Activated naive CD4-positive, alpha-beta T cell treated with Interleukin-2 at 50 U/mL for 16 hours (primary cell): ENCODE data around the gene TBCK.
"Not testable (repeated sequence)": the region's sequence is repeated elsewhere in the genome, so short reads cannot be mapped to it uniquely, and the experiment has no call there.

ENCODE experiments used
- DNase-seq: peaks from one replicate; pipeline ENCODE4 v3.0.0-alpha.2; 2020

Gene TBCK

DNA sequence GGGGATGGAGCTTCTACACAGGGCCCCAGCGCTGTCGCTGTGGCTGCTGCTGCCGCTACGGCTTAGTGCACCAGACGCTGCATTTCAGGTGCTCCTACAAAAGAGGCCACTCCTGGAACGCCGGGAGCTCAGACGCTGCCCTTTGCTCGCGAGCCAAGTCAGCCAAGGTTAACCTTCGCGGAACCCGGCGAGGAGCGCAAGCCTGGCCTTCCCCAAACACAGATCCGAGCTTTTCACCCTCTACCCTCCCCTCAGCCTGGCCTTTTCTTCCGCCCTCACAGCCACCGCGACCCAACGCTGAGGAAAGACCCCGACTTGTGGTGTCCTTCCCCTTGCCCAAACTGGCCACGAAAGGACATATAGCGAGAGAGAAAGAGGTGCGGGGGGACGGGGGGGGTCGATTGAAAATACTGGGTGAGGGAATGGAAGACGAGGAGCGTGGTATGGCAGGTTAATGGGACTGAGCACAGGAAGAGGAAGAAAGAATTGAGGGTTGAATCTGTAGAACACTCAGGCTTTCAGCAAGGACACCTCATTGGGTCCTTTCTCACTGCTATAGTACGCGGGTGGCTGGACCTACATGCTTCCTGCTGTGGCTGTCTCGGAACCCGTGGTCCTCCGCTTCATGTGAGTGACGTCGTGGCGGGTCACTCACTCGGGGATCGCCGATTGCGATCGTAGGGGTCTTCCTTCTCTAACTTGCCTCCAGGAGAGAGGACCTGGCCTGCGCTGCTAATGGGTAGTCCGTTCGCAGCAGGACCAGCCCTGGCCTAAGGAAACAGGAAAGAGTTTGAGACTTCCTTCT lies at the start of gene TBCK, which contains the start of gene AIMP1:
TSS of gene TBCK (minus strand) at position 242 of the 805 bp plus-strand sequence. CDS start 7,249 bp downstream, outside the sequence.
TSS of gene AIMP1 (plus strand) at position 583 of the 805 bp plus-strand sequence. CDS start 8,460 bp downstream, outside the sequence.
- DNase-seq: peak; percentile 89

DNA sequence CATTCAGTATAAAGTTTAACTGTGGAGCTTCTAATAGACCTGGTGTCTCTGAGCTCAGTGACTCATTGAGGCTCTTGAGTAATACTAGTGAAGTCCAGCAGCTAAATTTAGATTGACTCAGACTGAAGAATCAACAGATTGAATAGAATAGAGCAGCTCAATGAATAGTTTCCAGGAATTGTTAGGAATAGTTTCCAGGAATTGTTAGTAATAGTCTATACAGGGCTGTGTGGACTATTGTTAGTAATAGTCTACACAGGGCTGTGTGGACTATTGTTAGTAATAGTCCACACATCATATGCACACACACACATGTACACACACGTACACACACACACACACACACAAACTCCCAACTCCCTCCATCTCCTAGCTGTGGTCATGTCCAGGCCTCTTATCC lies 49.6 kb upstream of the TBCK start:
- DNase-seq: no peak

DNA sequence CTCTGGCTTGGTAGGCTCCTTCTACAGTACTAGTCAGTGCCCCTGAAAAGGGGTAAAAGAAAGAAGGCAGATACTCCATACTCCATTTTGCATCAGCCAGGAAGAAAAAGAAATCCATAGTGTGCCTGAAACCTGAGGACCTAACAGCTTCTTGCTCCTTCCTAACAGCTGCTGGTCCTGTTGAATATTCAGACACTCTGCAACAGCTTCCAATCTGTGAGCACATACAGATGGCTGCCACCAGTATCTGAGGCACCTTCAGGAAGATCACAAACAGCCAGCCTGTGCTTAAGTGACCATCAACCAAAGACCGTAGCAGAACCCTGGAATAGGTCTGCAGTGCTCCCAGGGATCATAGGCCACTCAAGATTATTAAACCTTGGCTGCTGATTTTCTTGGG lies 48.3 kb upstream of the TBCK start:
- no peak for DNase-seq

DNA sequence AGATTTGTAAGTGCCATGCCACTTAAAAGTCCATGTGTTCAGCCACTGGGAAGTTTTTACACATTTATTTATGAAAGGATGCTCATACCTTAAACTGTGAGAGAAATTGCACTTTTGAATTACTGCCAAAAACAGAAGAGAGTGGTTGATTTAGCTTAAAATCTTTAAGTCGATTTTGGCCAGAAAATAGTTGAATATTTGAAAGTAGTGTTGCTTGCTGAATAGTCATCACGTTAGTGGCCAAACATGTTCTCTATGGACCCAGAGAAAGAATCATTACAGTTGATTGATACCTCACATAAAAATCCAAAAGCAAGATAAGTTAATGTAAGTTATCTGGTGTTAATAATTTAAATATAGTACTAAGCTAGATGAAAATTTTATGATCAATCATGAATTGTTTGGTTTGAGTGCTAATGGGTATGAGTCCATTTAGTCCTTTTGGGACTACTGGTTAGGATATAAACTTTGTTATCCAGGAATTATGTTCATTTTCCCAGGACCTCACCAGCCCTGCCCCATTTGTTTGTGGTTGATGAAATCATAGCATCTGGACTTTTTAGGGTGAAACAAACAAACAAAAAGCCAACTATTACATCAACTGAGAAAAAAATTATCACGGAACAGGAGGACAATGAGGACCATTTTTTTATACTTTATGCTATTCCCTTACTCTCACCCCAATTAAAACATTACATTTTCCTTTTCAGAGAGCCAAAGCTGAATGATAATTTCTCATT lies 46.2 kb upstream of the TBCK start:
- no peak for DNase-seq

DNA sequence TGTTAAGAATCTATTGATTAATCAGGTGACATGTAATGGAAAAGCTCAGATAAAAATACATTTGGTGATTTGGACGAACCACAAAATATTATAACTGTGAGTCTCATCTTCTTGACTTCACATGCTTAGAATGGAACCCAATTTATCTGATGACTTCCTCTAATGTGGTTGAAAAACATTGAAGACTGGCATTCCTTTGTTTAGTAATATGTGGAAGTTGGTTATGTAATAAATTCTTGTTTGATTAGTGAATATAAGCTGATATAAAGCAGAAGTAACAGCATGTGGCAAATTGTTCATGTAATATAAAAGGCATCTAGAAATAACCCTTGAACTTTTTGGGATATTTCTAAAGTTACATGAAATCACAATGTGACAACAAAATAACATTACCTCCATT lies 42.9 kb upstream of the TBCK start:
- no peak for DNase-seq

DNA sequence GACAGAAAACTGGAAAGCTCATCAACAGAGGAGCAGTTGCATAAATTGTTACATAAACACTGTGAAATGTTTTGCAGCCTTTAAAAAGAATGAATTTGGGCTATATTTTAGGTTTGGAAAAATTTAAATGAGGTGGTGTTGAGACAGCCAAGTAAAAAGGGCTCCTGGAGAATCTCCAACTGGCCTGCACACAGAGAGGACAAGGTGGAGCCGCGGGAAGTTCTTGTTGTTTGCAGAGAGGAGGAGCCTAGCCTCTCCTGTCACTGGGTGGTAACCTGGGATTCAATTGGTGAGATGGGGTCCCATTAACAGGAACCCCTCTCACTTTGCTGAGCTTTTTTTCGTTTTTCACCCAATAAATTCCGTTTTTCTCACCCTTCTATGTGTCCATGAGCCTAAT lies 39.2 kb upstream of the TBCK start:
- no peak for DNase-seq

DNA sequence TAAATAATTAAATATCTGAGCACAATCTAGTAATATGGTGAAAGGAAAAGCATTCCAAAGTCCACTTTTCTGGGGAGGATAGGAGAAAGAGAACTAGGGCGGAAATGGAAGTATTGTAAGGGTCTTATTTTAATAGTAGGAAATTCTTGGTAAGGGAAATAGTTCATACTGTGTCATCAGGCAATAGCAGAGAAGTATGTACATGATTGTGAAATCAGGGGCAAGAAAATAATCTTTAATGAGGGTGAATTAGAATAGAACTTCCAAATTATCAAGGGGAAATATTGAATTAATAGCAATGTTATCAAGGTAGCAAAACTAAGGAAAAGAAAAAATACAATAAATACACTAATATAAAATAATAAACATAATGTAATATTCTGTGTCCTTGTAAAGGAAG lies 37.8 kb upstream of the TBCK start:
- DNase-seq: no peak

DNA sequence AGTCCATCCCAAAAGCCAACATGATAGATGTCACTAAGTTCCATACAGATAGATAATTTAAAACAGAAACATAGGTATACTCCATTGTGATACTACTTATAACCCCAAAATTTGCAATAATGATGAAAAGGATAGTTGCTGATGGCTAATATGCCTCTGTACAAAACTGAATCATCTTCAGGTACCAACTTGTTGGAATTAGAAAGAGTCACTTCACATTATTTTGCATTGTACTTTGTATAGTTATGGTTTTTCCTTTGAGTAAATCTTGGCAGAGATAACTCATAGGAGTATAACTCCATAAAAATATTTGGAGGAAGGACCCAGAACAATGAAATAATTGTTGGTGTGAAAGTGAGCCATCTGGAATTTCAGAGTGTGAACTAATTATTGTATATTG lies 35.0 kb upstream of the TBCK start:
- DNase-seq: no peak

DNA sequence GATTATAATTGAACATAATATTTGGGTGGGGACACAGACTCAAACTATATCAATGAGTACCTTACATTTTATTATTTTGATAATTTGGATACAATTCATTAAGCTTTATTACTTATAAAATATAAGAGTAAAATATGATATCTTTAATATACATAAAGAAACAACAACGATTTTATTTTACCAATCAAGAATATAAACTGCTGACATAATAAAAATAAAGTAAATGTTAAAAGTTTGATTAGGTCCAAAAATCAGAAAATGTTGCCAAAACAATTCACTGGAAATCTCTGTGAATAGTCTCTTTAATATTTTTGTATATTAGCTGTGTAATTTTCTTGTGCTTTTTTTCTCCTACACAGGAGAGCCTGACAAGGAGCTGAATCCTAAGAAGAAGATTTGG lies 31.2 kb upstream of the TBCK start:
- DNase-seq: no peak

DNA sequence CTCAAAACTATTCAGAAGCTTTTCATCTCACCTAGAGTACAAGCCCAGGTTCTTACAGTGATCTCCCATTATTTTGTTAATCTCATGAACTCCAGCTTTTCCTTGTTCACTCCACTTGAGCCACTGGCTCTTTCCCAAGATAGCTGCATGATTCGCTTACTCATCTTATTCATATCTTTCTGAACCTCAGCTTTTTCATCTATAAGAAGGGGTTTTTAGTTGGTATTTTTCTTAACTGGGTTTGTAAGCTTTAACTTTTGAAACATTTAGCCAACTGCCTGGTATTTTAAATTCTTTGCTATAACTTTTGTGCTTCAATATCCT lies 28.6 kb upstream of the TBCK start:
- no peak for DNase-seq

DNA sequence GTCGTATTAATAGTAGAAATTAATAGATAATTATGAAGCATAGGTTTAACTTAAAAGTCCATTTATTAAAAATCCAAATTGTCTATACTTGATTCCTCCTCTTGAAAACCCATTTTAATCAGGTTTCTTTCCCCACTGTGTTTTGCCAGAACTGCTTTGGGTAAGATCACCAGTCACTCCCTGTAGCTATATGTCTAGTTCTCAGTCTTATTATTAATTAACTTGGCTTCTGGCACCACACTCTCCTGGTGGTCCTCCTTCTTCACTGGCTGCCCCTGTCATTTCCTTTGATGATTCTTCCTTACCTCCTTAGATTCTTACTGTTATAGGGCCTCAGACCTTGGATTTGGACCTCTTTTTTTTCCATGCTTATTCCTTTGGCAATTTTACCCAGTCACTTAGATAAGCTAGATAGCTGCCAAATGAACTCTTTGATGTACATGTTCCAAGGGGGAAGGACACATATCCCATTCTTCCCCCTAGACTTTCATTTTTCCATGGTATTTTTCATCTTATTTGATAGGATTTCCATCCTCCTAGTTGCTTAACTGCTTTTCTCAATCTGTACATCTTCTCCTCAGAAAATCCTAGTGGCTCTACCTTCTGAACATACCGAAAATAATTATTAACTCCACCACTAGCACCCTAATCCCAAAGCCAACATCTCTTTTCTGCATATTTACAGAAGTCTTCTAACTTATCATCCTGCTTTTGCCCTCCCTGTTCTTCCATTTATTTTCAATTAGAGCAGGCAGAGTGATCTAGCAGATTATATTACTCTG lies 28.0 kb upstream of the TBCK start:
- no peak for DNase-seq

DNA sequence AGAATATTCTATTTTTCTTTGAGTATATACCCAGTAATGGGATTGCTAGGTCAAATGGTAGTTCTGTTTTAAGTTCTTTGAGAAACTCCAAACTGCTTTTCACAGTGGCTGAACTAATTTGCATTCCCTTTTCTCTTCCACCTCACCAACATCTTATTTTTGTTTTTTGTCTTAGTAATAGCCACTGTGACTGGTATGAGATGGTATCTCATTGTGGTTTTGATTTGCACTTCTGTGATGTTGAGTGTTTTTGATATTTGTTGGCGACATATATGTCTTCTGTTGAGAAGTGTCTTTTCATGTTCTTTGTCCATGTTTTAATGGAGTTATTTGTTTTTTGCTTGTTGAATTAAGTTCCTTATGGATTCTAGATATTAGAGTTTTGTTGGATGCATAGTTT lies 24.8 kb upstream of the TBCK start:
- DNase-seq: no peak

DNA sequence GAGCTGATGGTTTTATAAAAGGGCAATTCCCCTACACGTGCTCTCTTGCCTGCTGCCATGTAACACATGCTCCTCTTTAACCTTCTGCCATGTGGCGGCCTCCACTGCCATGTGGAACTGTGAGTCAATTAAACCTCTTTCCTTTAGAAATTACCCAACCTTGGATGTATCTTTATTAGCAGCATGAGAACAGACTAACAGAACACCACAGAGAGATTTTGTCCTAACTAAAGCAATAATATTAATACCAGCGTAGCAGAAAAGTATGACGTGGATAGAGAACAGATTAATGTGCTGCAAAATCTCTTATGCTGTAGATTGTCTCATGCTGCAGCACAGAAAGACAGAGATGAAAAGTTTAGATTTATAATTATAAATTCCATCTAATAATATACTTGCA lies 23.4 kb upstream of the TBCK start:
- DNase-seq: no peak

DNA sequence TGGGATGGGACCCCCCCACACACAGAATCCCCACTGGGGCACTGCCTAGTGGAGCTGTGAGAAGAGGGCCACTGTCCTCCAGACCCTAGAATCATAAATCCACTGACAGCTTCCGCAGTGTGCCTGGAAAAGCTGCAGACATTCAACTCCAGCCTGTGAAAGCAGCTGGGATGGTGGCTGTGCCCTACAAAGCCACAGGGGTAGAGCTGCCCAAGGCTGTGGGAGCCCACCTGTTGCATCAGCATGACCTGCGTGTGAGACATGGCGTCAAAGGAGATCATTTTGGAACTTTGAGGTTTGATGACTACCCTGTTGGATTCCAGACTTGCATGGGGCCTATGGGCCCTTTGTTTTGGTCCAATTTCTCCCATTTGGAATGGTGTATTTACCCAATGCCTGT lies 22.7 kb upstream of the TBCK start:
- DNase-seq: no peak

DNA sequence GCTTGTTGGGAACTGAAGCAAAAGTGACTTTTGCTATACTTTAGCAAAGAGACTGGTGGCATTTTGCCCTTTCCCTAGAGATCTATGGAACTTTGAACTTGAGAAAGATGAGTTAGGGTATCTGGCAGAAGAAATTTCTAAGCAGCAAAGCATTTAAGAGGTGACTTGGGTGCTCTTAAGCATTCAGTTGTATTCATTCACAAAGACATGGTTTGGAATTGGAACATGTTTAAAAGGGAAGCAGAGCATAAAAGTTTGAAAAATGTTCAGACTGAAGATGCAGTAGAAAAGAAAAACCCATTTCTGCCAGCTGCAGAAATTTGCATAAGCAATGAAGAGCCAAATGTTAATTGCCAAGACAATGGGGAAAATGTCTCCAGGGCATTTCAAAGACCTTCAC lies 21.9 kb upstream of the TBCK start:
- no peak for DNase-seq

DNA sequence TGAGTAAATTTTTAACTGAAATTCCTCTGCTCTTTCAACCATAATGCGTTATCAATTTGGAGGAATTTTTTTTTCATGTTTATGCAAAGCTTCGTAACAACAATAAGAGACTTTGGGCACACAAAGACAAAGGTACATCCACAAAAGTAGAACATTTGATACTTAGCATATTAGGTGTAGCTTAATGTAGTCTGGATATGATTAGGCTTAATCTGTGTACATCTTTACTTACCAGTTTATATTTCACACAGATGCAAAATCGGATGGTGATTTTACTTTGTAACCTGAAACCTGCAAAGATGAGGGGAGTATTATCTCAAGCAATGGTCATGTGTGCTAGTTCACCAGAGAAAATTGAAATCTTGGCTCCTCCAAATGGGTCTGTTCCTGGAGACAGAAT lies 20.6 kb upstream of the TBCK start:
- no peak for DNase-seq

DNA sequence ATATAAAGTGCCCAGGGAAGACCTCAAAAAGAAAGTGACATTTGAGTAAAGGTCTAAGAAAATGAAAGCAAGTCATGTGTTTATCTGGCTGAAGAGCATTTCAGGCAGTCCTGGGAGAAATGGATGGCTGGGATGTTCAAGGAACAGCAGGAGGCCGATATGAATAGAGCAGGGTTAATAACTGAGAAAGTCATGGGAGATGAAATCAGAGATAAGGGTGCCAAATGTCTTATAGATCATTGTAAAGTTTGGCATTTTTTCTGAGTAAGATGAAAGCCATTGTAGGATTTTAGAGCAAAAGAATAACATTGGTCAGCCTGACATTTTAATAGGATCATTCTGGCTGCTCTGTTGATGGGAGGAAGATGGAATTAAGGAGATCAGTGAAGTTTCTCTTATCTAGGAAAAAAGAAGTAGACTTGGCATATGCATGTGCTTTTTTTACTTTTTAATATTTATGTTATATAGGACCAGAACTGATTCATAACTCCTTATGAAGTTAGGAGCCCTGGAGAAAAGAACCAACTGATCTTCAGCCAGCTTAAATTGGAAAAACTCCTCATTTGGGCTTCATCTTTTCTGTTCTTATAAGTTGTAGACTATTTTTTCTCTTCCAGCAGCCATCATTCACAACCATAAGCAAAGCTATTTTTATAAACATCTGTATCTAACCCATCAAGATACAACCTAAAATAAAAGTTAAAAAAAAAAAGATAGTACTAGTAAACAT lies 18.9 kb upstream of the TBCK start:
- DNase-seq: no peak

DNA sequence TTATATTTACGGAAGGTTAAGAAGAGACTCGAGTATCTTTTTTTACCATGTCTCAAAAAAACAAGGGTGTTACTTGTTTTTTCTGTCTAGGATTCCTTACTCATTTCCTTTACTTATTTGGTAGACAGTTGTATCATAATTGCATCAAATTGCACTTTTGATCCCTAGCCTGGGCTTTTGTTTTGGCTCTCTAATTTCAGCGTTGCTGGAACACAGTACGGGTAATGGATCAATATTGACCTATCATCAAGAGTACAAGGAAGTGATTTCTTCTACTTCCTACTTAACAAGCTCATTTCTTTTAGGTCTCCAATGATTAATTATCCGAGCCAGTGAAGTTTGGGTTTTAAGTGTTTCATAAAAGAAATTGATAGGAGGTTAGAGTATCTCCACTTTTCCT lies 17.2 kb upstream of the TBCK start:
- DNase-seq: no peak

DNA sequence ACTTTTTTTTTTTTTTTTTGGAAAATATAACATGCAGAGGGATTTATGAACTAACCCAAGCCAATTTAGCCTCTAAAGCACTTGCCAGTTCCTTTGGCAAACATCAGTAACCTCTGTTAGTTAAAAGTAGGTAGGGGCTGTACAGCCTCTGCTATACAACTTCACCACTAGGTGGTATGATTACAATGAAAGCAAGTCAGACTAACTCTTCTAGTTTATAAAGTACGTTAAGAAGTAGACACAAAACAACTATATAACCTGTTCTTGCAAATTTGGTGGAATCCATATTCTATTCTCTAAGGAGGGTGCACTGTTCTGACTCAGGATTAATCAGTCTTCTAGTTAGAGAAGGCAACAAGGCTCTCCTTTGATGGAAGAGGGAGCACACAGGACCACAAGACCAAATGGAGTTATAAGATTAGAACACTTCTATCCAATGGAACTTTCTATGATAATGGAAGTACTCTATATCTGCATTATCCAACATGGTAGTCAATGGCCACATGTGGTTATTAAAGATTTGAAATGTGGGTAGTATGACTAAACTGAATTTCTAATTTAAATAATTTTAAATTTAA lies 13.1 kb upstream of the TBCK start:
- DNase-seq: no peak

DNA sequence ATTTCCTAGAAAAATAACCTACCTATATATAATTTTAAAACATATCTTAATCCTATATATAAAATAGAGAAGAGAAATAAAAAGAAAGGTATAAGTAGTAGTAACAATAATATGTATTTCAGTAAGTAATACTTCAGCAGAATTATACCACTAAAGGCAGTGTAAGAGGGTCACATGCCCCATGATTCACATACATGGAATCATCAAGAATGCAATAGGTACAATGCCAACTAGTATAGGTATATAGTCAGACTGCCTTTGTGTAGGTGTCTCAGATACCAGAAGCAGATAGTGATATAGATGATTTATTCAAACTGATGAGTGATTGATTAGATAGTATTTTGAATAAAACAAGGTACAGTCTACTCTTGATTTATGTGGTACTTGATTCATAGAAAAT lies 9.8 kb upstream of the TBCK start:
- no peak for DNase-seq

DNA sequence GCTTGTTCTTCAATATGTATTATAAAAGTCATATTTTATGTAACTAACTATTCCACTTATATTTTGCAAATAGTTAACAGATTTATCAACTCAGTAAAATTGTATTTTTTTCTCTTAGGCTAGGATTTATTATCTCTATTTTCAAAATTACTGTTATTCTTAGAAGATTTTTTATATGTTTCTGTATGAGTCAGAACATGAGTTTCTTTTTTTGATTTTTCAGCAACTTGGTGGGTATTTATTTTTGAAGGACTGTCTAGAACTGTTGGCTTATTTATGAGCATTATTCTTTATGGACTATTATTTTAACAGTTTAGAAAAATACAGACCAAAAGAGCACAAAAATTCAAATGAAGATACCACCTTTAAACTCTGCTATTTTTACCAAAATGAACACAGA lies 7.1 kb upstream of the TBCK start:
- no peak for DNase-seq

DNA sequence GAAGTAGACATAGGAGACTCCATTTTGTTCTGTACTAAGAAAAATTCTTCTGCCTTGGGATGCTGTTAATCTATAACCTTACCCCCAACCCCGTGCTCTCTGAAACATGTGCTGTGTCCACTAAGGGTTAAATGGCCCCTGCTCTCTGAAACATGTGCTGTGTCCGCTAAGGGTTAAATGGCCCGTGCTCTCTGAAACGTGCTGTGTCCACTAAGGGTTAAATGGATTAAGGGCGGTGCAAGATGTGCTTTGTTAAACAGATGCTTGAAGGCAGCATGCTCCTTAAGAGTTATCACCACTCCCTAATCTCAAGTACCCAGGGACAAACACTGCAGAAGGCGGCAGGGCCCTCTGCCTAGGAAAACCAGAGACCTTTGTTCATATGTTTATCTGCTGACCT lies 5.8 kb upstream of the TBCK start:
- DNase-seq: not testable (repeated sequence)

DNA sequence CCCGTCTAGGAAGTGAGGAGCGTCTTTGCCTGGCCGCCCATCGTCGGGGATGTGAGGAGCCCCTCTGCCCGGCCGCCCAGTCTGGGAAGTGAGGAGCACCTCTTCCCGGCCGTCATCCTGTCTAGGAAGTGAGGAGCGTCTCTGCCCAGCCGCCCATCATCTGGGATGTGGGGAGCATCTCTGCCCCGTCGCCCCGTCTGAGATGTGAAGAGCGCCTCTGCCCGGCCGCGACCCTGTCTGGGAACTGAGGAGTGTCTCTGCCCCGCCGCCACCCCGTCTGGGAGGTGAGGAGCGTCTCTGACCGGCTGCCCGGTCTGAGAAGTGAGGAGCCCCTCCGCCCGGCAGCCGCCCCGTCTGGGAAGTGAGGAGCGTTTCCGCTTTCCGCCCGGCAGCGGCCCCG lies 5.2 kb upstream of the TBCK start:
- DNase-seq: not testable (repeated sequence)
